ENCODE measurements around the gene MAP3K13.

- TF ChIP-seq, protein P1, sequence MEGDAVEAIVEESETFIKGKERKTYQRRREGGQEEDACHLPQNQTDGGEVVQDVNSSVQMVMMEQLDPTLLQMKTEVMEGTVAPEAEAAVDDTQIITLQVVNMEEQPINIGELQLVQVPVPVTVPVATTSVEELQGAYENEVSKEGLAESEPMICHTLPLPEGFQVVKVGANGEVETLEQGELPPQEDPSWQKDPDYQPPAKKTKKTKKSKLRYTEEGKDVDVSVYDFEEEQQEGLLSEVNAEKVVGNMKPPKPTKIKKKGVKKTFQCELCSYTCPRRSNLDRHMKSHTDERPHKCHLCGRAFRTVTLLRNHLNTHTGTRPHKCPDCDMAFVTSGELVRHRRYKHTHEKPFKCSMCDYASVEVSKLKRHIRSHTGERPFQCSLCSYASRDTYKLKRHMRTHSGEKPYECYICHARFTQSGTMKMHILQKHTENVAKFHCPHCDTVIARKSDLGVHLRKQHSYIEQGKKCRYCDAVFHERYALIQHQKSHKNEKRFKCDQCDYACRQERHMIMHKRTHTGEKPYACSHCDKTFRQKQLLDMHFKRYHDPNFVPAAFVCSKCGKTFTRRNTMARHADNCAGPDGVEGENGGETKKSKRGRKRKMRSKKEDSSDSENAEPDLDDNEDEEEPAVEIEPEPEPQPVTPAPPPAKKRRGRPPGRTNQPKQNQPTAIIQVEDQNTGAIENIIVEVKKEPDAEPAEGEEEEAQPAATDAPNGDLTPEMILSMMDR (IDR thresholded peaks at IDR 0.05; ENCODE audit: poor library complexity) = no peak
- no peak for TF ChIP-seq EZH2 (IDR thresholded peaks at IDR 0.05; ENCODE audit: borderline replicate concordance)
Measured at GRCh38 chr3:185337231-185337816, 25.6 kb upstream of the MAP3K13 start.

Data from hepatocyte (in vitro differentiated cells).